ENCODE measurements around the gene L2HGDH.

L2HGDH gene

DNA sequence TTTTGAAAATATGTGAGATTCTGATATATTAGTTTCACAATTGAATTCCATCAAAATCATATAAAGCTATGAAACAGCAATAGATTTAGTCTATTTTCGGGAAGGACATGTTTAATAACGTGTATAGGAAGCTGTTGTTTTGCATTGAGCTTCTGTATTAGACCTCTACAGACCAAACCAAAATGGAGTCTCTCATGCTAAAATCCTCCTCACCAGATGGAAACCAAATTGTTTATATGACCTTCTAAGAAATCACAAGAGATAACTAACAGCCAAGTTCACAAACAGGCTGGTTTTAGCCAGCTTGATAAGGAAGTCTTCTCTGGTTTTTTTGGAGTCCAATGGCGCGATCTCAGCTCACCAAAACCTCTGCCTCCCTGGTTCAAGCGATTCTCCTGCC lies 23.9 kb downstream of the L2HGDH start:
- DNase-seq (ENCODE audit: low spot score): no peak

DNA sequence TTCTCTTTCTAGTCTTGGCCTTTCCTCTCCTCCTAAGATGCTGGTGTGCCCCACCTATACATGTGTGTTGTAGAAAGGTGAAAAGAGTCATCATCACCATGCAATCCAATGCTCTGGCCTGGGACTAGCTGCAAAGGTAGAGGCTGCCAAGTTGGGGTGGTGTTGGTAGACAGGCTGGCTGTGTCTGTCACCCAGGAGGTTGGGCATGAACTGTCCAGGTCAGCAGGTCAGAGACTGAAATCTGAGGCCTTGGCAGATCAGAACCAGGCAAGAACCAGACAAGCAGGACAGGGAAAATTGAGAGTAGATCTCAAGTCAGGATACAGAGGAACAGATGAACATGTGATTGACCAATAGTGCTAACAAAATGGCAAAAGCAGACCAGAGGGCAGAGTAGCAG lies 26.2 kb downstream of the L2HGDH start:
- no peak for DNase-seq (ENCODE audit: low spot score)

DNA sequence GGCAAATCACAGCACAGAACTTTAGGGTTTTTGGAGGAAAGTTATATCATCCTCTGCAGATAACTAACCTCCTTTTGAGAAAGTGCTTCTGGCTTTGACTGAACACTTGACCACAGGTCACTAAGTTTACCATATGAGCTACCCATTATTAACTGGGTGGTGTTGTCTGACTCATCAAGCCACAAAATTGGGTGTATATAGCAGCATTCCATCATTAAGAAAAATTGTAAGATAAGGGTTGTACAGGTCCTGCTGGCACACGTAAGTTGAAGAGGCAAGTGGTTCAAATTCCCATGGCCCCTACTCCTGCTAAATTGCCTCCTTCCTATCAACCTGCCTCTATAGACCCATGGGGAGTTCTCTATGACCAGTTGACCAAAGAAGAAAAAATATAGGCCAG lies 39.5 kb downstream of the L2HGDH start:
- no peak for DNase-seq (ENCODE audit: low spot score)

DNA sequence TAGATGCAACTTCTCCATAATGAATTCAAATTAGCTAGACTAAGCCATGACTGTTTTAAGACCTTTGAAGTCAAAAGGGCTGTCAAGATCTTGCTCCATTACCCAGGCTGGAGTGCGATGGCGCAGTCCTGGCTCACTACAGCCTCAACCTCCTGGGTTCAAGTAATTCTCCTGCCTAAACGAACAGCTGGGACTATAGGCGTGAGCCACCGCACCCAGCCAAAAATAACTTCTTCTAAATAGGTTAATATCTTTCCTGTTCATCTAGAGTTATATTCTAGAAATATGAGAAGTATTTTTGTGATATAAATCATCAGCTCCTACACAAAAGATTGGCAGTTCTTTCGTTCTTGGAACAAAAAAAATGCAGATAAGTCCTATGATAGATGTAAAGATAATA lies 41.1 kb downstream of the L2HGDH start:
- no peak for DNase-seq (ENCODE audit: low spot score)

DNA sequence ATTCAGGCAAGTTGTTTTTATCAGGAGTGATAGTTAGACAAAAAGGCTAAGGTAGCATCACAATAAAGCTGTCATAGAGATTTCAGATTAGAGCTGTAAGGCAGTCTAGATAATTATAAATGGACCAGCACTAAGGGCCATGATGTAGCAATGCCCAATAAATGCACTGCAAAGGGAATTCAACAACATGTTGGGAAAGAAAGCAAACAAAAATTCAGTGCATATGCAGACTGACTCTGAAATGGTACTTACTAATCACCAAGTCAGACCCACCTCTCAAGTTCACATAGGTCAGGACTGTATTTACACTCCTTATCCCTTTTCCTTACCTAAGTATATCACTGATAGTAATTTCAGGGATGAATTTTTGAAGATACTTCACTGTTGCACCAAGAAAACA lies 47.0 kb downstream of the L2HGDH start:
- no peak for DNase-seq (ENCODE audit: low spot score)

DNA sequence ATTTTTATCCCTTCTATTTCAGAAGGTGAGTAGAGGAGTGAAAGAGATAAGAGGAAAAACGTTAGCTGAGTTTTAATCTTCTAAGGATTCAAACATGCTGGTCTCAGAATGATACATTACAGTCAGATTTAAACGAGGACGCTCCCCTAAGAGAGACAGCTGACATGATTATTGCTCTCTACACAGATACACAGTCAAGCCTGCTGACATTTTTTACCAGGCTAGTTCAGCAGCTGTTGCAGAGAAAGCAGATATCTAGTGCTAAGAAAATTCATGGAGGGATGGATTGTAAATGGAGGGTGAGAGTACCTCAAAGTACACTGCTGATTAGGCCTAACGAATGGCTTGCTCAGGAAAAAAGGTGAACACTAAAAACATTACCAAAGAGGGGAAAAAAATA lies 48.7 kb downstream of the L2HGDH start:
- DNase-seq (ENCODE audit: low spot score): no peak

DNA sequence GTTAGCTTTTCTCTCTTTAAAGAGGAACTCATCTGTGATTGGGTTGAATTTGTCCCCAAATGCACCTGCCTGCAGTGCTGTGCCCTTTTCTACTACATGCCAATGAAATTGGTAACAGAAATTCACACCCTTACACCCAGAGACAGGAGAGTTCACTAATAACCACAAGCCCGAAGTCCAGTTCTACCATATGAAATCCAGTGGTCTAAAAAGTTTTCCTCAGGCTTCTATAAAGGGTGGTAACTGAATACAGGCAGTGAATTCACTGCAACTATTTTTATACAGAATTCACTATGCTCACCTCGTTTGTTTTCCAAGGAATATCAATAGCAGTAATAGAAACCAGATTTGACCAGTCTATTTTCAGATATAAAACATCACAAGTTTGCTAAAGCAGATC lies 49.2 kb downstream of the L2HGDH start:
- DNase-seq (ENCODE audit: low spot score): no peak

DNA sequence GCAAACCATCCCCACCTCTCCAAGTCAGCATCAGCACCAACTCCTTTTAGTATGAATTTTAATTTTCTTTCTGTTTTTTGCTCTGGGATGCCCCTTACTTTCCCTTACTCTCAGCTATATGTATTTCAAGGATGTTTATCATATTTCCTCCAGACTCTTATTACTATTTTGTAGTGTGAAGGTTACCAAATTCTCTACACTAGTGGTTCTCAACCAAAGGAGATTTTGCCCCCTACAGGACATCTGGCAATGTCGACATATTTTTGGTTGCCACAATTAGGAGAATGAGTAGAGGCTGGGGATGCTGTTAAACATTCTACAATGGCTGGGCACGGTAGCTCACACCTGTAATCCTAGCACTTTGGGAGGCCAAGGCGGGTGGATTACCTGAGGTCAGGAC lies 51.5 kb downstream of the L2HGDH start:
- DNase-seq (ENCODE audit: low spot score): peak; percentile 14

DNA sequence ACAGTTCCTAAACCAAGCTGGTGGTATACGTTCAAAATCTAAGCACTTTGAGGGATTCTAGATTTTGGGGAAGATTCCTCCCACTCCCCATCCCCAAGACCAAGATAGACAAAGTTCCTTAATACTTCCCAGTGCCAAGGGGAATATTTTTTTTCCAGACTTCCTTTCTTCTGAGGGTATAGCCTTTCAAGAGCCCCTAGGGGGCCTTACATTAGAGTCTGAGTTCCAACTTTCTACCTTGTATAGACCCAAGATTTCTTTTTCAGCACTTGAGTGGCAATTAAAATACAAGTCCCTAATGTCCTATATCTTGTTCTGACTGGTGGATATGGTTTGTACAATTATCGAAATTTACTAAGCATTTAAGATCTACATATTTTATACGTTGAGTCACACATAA lies 52.0 kb downstream of the L2HGDH start:
- no peak for DNase-seq (ENCODE audit: low spot score)

DNA sequence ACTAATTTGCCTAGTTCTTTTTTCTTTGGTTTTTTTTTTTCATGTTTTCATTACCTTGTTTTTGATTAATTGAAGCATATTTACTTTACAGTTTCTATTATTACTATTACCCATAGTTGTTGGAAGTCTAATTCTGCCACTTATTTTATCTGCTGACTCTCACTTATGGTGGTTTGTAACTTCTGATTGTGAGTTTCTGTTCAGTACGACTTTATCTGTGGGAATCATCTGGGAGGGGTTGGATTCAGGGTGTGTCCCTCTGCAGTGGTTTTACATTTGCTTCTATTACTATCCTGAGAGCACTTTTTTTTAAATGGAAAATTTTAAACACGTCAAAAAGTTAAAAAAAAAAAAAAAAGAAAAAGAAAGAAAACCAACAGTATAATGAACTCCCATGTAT lies 54.3 kb downstream of the L2HGDH start:
- DNase-seq (ENCODE audit: low spot score): no peak

DNA sequence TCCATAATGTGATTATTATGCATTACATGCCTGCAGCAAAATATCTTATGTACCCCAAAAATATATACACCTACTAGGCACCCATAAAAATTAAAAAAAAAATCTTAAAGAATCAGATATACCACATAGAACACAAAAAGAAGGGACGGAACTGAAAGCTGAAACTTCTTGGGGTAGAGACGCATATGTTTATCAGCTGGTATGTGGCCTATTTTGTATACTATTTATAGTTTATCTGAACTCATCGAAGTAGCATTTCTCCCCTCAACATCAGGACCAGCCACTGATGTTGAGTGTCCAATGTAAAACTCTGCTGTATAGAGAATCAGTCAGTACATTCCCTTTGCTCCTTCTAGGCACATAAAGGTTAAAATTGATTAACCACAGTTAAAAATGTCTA lies 57.8 kb downstream of the L2HGDH start:
- no peak for DNase-seq (ENCODE audit: low spot score)

DNA sequence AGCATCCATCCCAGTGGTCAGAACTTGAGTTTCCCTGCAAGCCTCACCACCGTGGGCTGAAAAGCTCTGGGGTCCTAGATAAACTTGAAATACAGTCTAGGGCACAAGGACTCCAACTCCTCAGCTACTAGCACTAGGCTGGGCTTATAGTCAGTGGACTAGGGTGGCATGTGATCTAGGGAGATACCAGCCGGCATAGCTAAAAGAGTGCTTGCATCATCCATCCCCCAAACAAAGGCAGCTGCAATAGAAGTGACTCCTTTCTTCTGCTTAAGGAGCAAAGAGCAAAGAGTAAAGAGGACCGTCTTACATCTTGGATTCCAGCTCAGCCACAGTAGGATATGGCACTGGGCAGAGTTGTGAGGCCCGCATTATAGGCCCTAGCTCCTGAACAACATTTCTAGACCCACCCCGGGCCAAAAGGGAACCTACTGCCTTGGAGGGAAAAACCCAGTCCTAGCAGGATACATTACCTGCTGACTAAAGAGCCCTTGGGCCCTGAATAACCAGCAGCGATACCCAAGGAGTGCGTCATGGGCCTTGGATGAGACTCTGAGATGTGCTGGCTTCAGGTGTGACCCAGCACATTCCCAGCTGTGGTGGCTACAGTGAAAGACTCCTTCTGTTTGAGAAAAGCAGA lies 62.8 kb downstream of the L2HGDH start:
- DNase-seq (ENCODE audit: low spot score): no peak

DNA sequence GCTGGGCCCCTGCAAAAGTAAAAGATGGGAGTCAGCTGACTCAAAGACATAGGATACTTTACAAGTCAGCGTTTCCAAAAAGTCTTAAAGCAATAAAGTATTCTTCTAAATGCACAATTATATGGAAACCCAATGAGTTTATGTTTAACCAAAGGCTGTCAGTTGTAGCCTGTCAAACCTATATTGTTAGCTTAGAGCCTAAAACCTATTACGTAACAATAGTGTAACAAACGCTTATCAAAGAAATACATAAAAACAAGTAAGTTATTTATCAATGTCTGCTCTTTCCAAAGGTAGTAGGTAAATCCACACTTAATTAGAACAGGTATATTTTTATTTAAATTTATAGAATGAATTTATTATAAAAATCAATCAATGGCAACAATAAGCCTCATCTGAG lies 64.8 kb downstream of the L2HGDH start:
- no peak for DNase-seq (ENCODE audit: low spot score)

DNA sequence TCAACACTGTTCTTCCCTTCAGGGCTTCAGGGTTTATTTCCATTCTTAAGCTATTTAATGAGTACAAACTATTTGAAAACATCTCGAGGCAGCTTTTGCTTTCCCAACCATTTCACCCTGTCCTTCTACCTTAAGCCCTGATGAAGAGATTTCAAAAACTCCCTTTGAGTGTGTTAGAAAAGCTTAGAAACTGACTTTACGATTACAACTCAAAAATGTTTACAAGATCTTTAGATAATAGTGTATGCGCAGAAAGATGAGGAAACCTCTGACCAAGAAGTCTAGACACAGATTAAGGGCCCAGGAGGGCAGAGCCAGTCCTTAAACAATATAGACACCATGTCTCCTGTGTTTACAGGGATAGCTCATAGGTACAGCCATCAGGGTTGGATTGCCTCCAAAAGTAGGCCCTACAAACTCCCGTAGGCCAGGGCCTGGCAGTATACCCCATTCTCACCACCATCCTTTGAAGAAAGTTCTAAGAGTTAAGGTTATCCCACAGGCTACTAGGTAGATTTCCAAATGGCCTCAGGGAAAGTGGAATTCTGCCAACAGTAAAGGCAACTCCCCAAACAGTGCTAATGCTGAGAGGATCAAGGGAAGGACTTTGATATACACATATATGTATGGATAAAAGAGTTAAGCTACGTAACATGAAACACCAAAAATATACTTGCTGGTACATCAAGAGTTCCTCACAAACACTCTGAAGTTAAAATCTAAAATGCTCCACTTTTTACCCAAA lies 69.3 kb downstream of the L2HGDH start:
- no peak for DNase-seq (ENCODE audit: low spot score)

DNA sequence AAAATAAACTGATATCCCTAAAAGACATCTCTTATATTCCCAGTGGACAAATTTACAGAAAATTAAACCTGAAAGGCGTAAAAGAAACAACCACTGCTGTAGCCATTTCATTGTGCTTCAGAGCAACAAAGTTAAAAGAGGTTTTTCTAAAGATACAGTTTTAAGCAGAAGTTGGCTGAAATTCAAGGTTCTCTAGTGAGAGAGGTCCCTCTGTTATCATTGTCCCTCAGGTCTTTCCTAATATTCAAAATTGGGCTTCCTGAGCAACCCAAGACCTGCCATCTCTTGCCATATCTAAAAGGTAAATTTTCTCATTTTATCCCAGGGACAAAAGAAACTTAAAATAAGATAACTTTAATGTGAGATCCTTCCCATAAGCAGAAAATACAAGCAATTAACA lies 69.9 kb downstream of the L2HGDH start:
- DNase-seq (ENCODE audit: low spot score): no peak

DNA sequence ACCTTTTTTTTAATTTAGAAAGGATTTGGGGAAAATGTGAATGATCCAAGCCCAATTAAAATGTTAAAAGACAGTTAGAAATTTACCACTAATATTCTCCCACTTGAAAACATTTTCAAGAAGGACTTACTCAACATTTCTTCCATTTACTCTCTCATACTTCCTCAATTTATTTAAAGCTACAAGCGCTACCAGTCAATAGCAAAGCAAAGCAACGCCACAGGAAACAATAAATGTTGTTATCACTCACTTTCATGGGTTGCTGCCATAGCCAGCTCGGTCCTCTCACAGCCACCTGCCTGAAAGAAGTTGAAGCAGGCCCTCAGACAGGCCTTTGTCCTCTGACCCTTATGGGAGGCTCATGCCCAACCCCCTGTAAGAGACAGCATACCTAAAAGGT lies 74.6 kb downstream of the L2HGDH start:
- DNase-seq (ENCODE audit: low spot score): peak; percentile 9

DNA sequence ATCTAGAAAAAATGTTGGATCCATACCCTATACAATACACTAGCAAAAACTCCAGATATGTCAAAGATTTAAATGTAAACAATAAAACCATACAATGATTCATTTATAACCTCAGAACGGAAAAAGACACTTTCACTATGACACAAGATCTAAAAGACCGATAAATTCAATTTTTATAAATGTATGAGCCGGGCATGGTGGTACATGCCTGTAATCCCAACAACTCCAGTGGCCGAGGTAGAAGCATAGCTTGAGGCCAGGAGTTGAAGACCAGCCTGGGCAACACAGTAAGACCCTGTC lies 78.1 kb downstream of the L2HGDH start:
- no peak for DNase-seq (ENCODE audit: low spot score)

DNA sequence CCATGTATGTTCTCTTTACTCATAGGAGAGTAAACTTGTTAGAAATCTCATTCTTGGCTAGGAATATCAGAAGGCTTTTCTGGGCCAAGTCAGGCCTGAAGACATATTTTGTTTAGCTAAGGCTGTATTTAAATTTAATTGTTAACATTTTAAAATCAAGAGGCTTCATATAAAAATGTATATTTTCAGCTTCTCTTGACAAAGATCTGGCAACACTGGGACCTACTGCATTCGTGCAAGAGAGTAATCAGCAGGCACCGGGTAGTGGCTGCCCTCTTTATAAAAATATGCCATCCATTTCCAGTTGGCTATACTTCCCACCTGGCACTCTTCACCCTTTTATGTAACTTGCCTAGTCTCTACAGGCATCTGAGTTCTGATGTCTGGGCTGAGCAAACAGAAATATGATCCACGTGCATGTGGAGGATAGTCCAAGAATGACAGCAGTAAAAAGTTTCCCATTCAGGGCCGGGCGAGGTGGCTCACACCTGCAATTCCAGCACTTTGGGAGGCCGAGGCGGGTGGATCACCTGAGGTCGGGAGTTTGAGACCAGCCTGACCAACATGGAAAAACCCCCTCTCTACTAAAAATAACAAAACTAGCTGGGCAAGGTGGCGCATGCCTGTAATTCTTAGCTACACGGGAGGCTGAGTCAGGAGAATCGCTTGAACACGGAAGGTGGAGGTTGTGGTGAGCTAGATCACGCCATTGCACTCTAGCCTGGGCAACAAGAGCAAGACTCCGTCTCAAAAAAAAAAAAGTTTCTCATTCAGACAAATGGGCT lies 78.7 kb downstream of the L2HGDH start:
- DNase-seq (ENCODE audit: low spot score): no peak

DNA sequence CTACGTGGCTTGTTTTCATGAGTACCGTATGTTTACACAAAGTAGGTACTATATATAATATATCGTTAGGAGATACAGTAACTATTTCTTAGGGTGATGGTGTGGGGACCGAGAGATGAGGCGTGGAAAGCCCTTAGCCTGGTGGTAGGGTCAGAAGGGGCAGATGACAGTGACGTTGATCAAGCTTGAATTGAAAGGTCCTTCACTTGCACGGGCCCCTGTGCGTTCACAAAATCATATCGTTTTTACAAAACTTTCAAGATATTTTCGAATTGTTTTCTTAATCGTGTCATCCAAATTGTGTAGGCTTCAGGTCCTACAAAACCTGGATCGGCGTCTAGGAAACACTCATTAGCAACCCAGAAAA lies 79.8 kb downstream of the L2HGDH start:
- no peak for DNase-seq (ENCODE audit: low spot score)

DNA sequence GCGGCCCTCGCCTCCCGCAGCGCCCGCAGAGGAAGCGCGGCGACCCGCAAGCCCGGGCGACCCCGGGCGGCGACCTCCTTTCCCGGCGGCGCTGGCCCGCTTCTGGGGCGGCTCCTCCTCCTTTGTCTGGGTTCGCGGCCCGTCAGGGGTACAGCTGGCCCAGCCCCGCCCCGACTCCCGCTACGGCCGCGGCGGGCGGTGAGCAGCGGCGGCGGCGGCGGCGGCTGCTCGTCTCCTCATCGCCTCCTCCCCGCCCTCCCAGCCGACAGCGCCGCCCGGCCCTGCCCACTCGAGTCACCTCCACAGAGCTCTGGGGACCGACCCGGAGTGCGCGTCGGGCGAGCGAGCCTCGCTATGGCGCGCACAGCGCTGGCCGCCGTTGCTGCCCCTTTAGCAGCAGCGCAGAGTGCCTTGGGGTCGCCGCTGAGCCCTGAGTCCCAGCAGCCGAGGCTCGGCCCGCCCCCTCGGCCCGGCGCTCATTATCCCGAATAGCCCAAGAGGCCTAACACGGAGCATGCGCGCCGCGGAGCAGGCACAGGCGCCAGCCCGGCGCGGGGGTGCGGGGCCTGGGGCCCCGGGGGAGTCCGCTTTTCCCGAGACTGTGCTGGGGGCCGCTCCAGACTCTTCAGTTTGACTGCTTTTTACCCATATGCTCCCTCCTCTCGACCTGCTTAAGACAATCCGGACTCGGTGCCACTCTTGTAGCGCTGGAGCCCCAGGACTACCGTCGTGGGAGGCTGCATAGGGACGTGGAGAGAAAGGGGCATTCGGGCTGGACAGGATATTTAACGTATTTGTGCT lies 80.4 kb downstream of the L2HGDH start, which contains the start of gene SOS2:
Gene SOS2, minus strand, starts transcription at position 104 of the 801 bp plus-strand sequence. CDS start 295 bp downstream, outside the sequence.
- peak; percentile 85 for DNase-seq (ENCODE audit: low spot score)

DNA sequence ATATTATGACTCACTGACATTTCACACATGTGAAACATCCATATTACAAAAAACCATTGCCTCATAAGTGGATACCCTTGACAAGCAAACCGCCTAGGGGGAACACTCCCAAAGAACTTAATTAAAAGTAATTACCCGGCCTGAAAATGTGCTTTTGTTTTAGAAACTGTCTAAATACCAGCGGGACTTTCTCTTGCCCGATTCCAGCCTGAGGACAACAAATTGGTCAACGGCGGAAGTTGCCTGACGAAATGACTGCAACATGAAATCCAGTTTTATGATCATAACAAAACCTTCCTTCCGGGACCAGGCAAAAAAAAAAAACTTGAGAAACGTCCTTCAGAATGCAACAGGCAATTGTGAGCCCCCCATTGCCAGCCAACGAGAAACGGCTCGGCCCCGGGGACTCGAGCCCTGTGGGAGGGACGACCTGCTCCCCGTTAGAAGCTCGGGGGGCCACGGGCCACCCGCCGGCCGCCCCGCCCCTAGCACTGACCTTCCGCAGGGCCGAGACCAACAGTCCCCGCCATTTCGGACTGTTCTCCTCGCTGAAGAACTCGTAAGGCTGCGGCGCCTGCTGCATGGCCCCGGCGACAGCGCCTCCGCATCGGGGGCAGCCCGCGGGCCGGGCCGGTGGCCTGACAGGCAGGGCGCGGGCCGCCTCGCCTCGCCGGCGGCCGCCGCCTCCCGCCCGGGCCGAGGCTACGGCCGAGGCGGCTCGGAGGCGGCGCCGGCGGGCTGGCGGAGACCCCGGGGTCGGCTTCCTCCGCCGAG lies 81.1 kb downstream of the L2HGDH start:
- DNase-seq (ENCODE audit: low spot score): peak; percentile 3

DNA sequence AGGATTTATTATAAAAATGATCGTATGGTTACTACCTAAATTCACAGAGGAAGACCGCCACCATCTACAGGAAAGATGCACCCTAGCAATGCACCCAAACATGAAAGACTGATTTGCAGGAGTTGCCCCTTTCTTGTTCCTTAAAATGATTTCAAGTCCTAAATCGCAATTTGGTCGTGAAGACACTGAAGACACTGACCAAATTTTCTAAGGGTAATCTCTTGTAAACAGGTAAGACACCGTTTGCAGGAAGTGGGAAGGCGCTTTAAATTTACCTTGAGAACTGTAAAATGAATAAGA lies 81.7 kb downstream of the L2HGDH start:
- peak; percentile 5 for DNase-seq (ENCODE audit: low spot score)
